Endothelial cell of umbilical vein (primary cell): Measurements from ENCODE around the gene ERFL. TPM values are rescaled to one million over a fixed set of nuclear protein-coding genes. Genes with fewer than 3 reads are reported as not detected.

Experiments
- BruUV-seq: library from RNA; stranded (reverse); fragments of 400-500 nt; replicated peaks from 2 replicates; lab custom pipeline; 2021; lab: Mats Ljungman, UMichigan
- CTCF ChIA-PET: fragments of 300-600, 350-600 bp; sonication (Branson Sonifier 250); formaldehyde crosslinking; loops from one replicate; lab custom pipeline; 2021; ENCODE audit warnings: antibody characterized with exemption, inconsistent platforms; lab: Charles Lee
- POLR2A ChIA-PET: fragments of 300-600, 350-600 bp; sonication (Branson Sonifier 250); formaldehyde crosslinking; loops from one replicate; lab custom pipeline; 2021; ENCODE audit warnings: antibody characterized with exemption, inconsistent platforms; lab: Charles Lee
- DNase-seq: peaks from one replicate; pipeline ENCODE4 v3.0.0-alpha.2; 2011; ENCODE audit warnings: low read depth, low spot score
- FAIRE-seq: peaks from 2 replicates; lab custom pipeline; 2011; peaks lifted over from hg19 to GRCh38; lab: Jason Lieb, UNC
- H2AFZ ChIP-seq: 2 replicates; pipeline ENCODE4 v1.6.0; 2012; ENCODE audit warnings: low read depth, low read length, control low read depth, inconsistent platforms
- H3K27ac ChIP-seq: 2 replicates; pipeline ENCODE4 v1.5.1; 2011; ENCODE audit warnings: low read depth, mild to moderate bottlenecking, control low read depth, low read length, moderate library complexity; ENCODE audit not compliant: insufficient read depth
- H3K27me3 ChIP-seq, 2 experiments: 2 replicates each; pipeline versions ENCODE4 v1.6.0 to v1.6.1; 2011; ENCODE audit warnings: low read length in 2 of 2, mixed read lengths in 1 of 2; ENCODE audit not compliant: control insufficient read depth in 2 of 2, insufficient read depth in 2 of 2
- H3K36me3 ChIP-seq, 2 experiments: 2 replicates in 1 of 2; 3 replicates in 1 of 2; pipeline ENCODE4 v1.5.1; 2011; ENCODE audit warnings: low read length in 2 of 2, mild to moderate bottlenecking in 1 of 2, moderate library complexity in 1 of 2; ENCODE audit not compliant: control insufficient read depth in 2 of 2, insufficient read depth in 2 of 2; ENCODE audit errors: extremely low read depth in 1 of 2
- H3K4me1 ChIP-seq: 3 replicates; pipeline ENCODE4 v1.5.1; 2011; ENCODE audit warnings: mild to moderate bottlenecking, low read length; ENCODE audit not compliant: control insufficient read depth, insufficient read depth; ENCODE audit errors: extremely low read depth
- H3K4me2 ChIP-seq: 2 replicates; pipeline ENCODE4 v1.6.1; 2011; ENCODE audit warnings: low read length, control low read depth, mixed read lengths; ENCODE audit not compliant: insufficient read depth
- H3K4me3 ChIP-seq, 3 experiments: fragments of 200-600 bp in 1 of 3; sonication (generic), shearing (Covaris generic) in 1 of 3; replicated peaks in 1 of 3; 2 replicates each; pipeline ENCODE4 v1.5.1; 2011 to 2016; ENCODE audit warnings: control low read depth in 3 of 3, low read length in 3 of 3, mild to moderate bottlenecking in 2 of 3, inconsistent platforms in 1 of 3, low read depth in 1 of 3, moderate library complexity in 1 of 3; ENCODE audit not compliant: insufficient read depth in 1 of 3
- H3K79me2 ChIP-seq: 2 replicates; pipeline ENCODE4 v1.6.0; 2012; ENCODE audit warnings: low read length, inconsistent platforms; ENCODE audit not compliant: control insufficient read depth, insufficient read depth
- H3K9ac ChIP-seq: replicated peaks from 2 replicates; pipeline ENCODE3; 2011; ENCODE audit warnings: low read length, control low read depth; ENCODE audit not compliant: insufficient read depth; ENCODE audit errors: extremely low read depth
- H3K9me1 ChIP-seq: replicated peaks from 3 replicates; pipeline ENCODE4 v1.6.0; 2011; ENCODE audit warnings: mild to moderate bottlenecking, low read length; ENCODE audit not compliant: control insufficient read depth, insufficient read depth; ENCODE audit errors: extremely low read depth
- H3K9me3 ChIP-seq: replicated peaks from 2 replicates; pipeline ENCODE4 v1.5.1; 2012; ENCODE audit warnings: low read length, inconsistent platforms; ENCODE audit not compliant: control insufficient read depth, insufficient read depth
- H4K20me1 ChIP-seq: replicated peaks from 2 replicates; pipeline ENCODE3; 2011; ENCODE audit warnings: mild to moderate bottlenecking, low read length; ENCODE audit not compliant: control insufficient read depth, insufficient read depth; ENCODE audit errors: extremely low read depth
- EZH2 ChIP-seq: IDR thresholded peaks from 2 replicates; pipeline ENCODE4 v1.6.1; 2012; ENCODE audit warnings: borderline replicate concordance, low read depth, mild to moderate bottlenecking, moderate library complexity, low read length, inconsistent platforms; ENCODE audit not compliant: severe bottlenecking
- FOS ChIP-seq: IDR thresholded peaks from 2 replicates; pipeline ENCODE4 v1.6.1; 2011; ENCODE audit warnings: mild to moderate bottlenecking, low read length, moderate library complexity, borderline replicate concordance; ENCODE audit not compliant: insufficient read depth
- GATA2 ChIP-seq: IDR thresholded peaks from 2 replicates; pipeline ENCODE4 v1.7.0; 2011; ENCODE audit warnings: low read depth, mild to moderate bottlenecking, moderate library complexity, mixed read lengths, low read length; ENCODE audit not compliant: insufficient read length, insufficient read depth
- JUN ChIP-seq: IDR thresholded peaks from 2 replicates; pipeline ENCODE4 v1.6.1; 2011; ENCODE audit warnings: borderline replicate concordance, low read depth; ENCODE audit not compliant: insufficient read length, insufficient read depth
- MYC ChIP-seq: IDR thresholded peaks from one replicate; pipeline ENCODE4 v1.6.1; 2011; ENCODE audit warnings: mild to moderate bottlenecking, low read depth, low read length
- POLR2A ChIP-seq: IDR thresholded peaks from 2 replicates; pipeline ENCODE4 v1.6.1; 2012; ENCODE audit warnings: low read depth, mild to moderate bottlenecking, control low read depth, low read length
- POLR2AphosphoS5 ChIP-seq: IDR thresholded peaks from 2 replicates; pipeline ENCODE4 v1.6.1; 2012; ENCODE audit warnings: low read depth, mild to moderate bottlenecking, control low read depth, low read length, moderate library complexity; ENCODE audit not compliant: insufficient read depth
- dilution Hi-C: fragments of 300-500 bp; cut with MboI; formaldehyde crosslinking; loops from one replicate; pipeline ENCODE4 v1.15.0; 2019; ENCODE audit warnings: low sequenced_read_pairs; ENCODE audit not compliant: extremely low pct_ligation_motif_present
- intact Hi-C: fragments of 100-400 bp; cut with micrococcal nuclease; formaldehyde crosslinking; loops from one replicate; pipeline ENCODE4 v1.10.0; 2022
- polyA plus RNA-seq, 4 experiments: library from polyadenylated mRNA; depleted of rRNA in 3 of 4; stranded (reverse) in 3 of 4; unstranded in 1 of 4; fragments of >200 nt; gene quantifications; 2 replicates each; pipeline versions ENCODE4 v1.2.1 to v1.2.3, GENCODE V29; 2011 to 2012; ENCODE audit warnings: missing spikeins in 1 of 4
- total RNA-seq: library from RNA; stranded (reverse); gene quantifications from 2 replicates; pipeline ENCODE4 v1.2.3, GENCODE V29; 2021
- TF ChIP-seq, protein P1 (sequence below): IDR thresholded peaks from 2 replicates; pipeline ENCODE4 v1.6.1; 2011; ENCODE audit not compliant: insufficient read depth, insufficient read length
- TF ChIP-seq, protein P2 (sequence below), 2 donors: IDR thresholded peaks; 1 replicate in 1 of 2; 2 replicates in 1 of 2; pipeline ENCODE4 v1.5.1; 2011; ENCODE audit warnings: low read length in 2 of 2, mild to moderate bottlenecking in 2 of 2, moderate library complexity in 2 of 2, control low read depth in 1 of 2, inconsistent platforms in 1 of 2, low read depth in 1 of 2; ENCODE audit not compliant: insufficient read depth in 1 of 2; ENCODE audit errors: extremely low read depth in 1 of 2

Gene ERFL
- total and polyA plus RNA-seq, 2 donors (not counting 3 experiments of a cell fraction or from before 2014, with no cell fraction given): not detected

DNA sequence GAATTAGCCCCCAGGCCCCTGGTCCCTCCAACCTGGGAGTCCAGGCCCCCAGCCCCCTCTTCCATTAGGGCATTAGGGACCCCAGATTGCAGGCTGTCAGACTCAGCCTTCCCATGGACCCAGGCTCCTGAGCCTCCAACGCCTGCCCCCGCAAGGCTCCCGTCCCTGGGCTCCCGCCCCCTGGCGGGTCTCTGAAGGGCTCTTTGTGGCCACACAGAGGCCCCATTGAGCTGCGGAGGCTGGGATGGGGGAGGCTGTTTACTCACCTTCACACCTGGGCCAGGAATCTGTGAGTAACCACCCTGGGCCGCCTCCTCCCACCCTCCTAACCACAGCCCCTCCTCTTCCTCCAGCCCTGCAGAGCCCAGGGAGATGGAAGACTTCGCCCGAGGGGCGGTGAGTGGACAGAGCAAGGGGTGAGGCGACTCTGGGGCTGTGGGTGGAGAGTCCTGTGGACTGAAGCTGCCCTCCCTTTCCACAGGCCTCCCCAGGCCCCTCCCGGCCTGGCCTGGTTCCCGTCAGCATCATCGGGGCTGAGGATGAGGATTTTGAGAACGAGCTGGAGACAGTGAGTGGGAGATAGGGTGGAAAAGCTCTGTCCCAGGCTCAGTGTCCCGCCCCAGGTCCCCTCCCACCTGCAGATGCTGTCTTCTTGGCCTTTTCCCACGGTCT lies 40.4 kb downstream of the ERFL start:
- Histone ChIP-seq H3K9ac (no peak overlapping the region), H3K9me1 (no peaks in the 10 kb centered on the region), H3K4me1 (peaks cover 16% of the 10 kb centered on the region), H3K79me2 (peaks cover 24% of the 10 kb centered on the region), H3K36me3 (peaks cover 4 to 13% of the 10 kb centered on the region in 2 experiments), H3K9me3 (no peaks in the 10 kb centered on the region), H3K27ac (no peak overlapping the region), H3K4me3 (no peak overlapping the region), H2AFZ (no peak overlapping the region), H3K4me2 (no peak overlapping the region), H3K27me3 (no peaks in the 10 kb centered on the region), H4K20me1 (no peaks in the 10 kb centered on the region)
- FAIRE-seq (no peak), DNase-seq (no peak)
- TF ChIP-seq MYC (no peak), EZH2 (no peak), JUN (no peak), POLR2AphosphoS5 (no peak), GATA2 (no peak), POLR2A (no peak), FOS (no peak)
- TF ChIP-seq, protein P1, sequence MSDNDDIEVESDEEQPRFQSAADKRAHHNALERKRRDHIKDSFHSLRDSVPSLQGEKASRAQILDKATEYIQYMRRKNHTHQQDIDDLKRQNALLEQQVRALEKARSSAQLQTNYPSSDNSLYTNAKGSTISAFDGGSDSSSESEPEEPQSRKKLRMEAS: no peak
- TF ChIP-seq, protein P2, sequence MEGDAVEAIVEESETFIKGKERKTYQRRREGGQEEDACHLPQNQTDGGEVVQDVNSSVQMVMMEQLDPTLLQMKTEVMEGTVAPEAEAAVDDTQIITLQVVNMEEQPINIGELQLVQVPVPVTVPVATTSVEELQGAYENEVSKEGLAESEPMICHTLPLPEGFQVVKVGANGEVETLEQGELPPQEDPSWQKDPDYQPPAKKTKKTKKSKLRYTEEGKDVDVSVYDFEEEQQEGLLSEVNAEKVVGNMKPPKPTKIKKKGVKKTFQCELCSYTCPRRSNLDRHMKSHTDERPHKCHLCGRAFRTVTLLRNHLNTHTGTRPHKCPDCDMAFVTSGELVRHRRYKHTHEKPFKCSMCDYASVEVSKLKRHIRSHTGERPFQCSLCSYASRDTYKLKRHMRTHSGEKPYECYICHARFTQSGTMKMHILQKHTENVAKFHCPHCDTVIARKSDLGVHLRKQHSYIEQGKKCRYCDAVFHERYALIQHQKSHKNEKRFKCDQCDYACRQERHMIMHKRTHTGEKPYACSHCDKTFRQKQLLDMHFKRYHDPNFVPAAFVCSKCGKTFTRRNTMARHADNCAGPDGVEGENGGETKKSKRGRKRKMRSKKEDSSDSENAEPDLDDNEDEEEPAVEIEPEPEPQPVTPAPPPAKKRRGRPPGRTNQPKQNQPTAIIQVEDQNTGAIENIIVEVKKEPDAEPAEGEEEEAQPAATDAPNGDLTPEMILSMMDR (IDR thresholded peaks at IDR 0.05; ENCODE audit: extremely low read depth in 1 of 2, insufficient read depth in 1 of 2, low read depth in 1 of 2, low read length in 2 of 2): no peak
- intact Hi-C loops: no loop called here
- dilution Hi-C loops: no loop called here
- CTCF ChIA-PET: no interaction called here
- POLR2A ChIA-PET: no interaction called here
- BruUV-seq: no TSS peak
